Activated gamma-delta T cell treated with Interleukin-2 at 50 U/mL for 16 hours (primary cell): ENCODE measurements around the gene ZFAND3.

Experiments used
- DNase-seq: peaks from one replicate; pipeline ENCODE4 v3.0.0-alpha.2; 2020

ZFAND3 gene

GRCh38 chr6:38141716-38142115 lies 322.2 kb downstream of the ZFAND3 start:
- no peak for DNase-seq

GRCh38 chr6:38142178-38142902 lies 322.8 kb downstream of the ZFAND3 start:
- no peak for DNase-seq

- no peak for DNase-seq
Observed at GRCh38 chr6:38143191-38144150, 323.9 kb downstream of the ZFAND3 start.

GRCh38 chr6:38144365-38144945 lies 324.9 kb downstream of the ZFAND3 start:
- DNase-seq, result no peak

- no peak for DNase-seq
Observed at GRCh38 chr6:38146021-38146733, 326.6 kb downstream of the ZFAND3 start.

- DNase-seq, result no peak
Observed at GRCh38 chr6:38146734-38147027, 327.2 kb downstream of the ZFAND3 start.

GRCh38 chr6:38148606-38149005 lies 329.1 kb downstream of the ZFAND3 start:
- DNase-seq, result no peak

- no peak for DNase-seq
Observed at GRCh38 chr6:38149531-38149930, 330.0 kb downstream of the ZFAND3 start.

GRCh38 chr6:38150021-38150420 lies 330.5 kb downstream of the ZFAND3 start:
- no peak for DNase-seq

GRCh38 chr6:38150681-38151296 lies 331.3 kb downstream of the ZFAND3 start:
- DNase-seq, result no peak

GRCh38 chr6:38151580-38152500 lies 332.3 kb downstream of the ZFAND3 start:
- DNase-seq, result no peak

- DNase-seq, result no peak
Observed at GRCh38 chr6:38152620-38153019, 333.1 kb downstream of the ZFAND3 start.

- DNase-seq, result no peak
Observed at GRCh38 chr6:38153076-38153797, 333.7 kb downstream of the ZFAND3 start.

GRCh38 chr6:38153798-38154345 lies 334.3 kb downstream of the ZFAND3 start:
- DNase-seq, result no peak

- no peak for DNase-seq
Observed at GRCh38 chr6:38154731-38155130, 335.2 kb downstream of the ZFAND3 start.

GRCh38 chr6:38155144-38155543 lies 335.6 kb downstream of the ZFAND3 start:
- no peak for DNase-seq

GRCh38 chr6:38155621-38156204 lies 336.2 kb downstream of the ZFAND3 start:
- no peak for DNase-seq

GRCh38 chr6:38156818-38157565 lies 337.5 kb downstream of the ZFAND3 start:
- DNase-seq, result no peak

GRCh38 chr6:38157905-38158304 lies 338.4 kb downstream of the ZFAND3 start:
- DNase-seq, result no peak
